H1 (cell line): ENCODE measurements around the gene TTC9. TPM values are rescaled to one million over a fixed set of nuclear protein-coding genes. Genes with fewer than 3 reads are reported as not detected.
A peak's percentile ranks its signal among the peaks of the same experiment; 100 is the strongest.

Experiments used
- CTCF ChIA-PET: fragments of 300-600 bp; sonication (Branson Sonifier 250); formaldehyde crosslinking; loops from one replicate; lab custom pipeline; 2021; ENCODE audit not compliant: partially characterized antibody; lab: Charles Lee
- POLR2A ChIA-PET: fragments of 300-600 bp; sonication (Branson Sonifier 250); formaldehyde crosslinking; loops from one replicate; lab custom pipeline; 2021; ENCODE audit warnings: inconsistent platforms; ENCODE audit not compliant: partially characterized antibody; lab: Charles Lee
- DNase-seq, 2 experiments: peaks; one replicate each; pipeline versions ENCODE4 v3.0.0 to v3.0.0-alpha.2; 2010 to 2022; ENCODE audit warnings: low spot score in 2 of 2, low read depth in 1 of 2, mixed read lengths in 1 of 2
- FAIRE-seq: peaks from 2 replicates; lab custom pipeline; 2011; peaks lifted over from hg19 to GRCh38; lab: Jason Lieb, UNC
- H2AFZ ChIP-seq: 2 replicates; pipeline ENCODE4 v1.8.1; 2012; ENCODE audit warnings: low read length, inconsistent platforms
- H2AK5ac ChIP-seq: 2 replicates; pipeline ENCODE4 v1.6.1; 2013; ENCODE audit warnings: low read depth, low read length
- H2BK120ac ChIP-seq: replicated peaks from 2 replicates; pipeline ENCODE3; 2013; ENCODE audit warnings: low read depth, low read length, inconsistent platforms
- H2BK12ac ChIP-seq: 2 replicates; pipeline ENCODE4 v1.6.1; 2013; ENCODE audit warnings: low read depth, low read length
- H2BK15ac ChIP-seq: 2 replicates; pipeline ENCODE4 v1.6.1; 2013; ENCODE audit warnings: low read length
- H2BK20ac ChIP-seq: 2 replicates; pipeline ENCODE4 v1.6.1; 2013; ENCODE audit warnings: low read length
- H2BK5ac ChIP-seq: 2 replicates; pipeline ENCODE4 v1.6.1; 2013; ENCODE audit warnings: low read depth, low read length
- H3K14ac ChIP-seq: 2 replicates; pipeline ENCODE4 v1.6.1; 2013; ENCODE audit warnings: inconsistent platforms; ENCODE audit not compliant: insufficient read length
- H3K18ac ChIP-seq: 2 replicates; pipeline ENCODE4 v1.6.1; 2013; ENCODE audit warnings: low read length; ENCODE audit errors: extremely low read depth
- H3K23ac ChIP-seq: 2 replicates; pipeline ENCODE4 v1.6.1; 2013; ENCODE audit warnings: inconsistent platforms; ENCODE audit not compliant: insufficient read length
- H3K23me2 ChIP-seq: 2 replicates; pipeline ENCODE4 v1.6.1; 2013; ENCODE audit warnings: low read depth, low read length
- H3K27ac ChIP-seq: 2 replicates; pipeline ENCODE4 v1.6.1; 2011; ENCODE audit warnings: low read depth, low read length, inconsistent platforms
- H3K27me3 ChIP-seq, 4 experiments: replicated peaks in 1 of 4; 1 replicate in 1 of 4; 2 replicates in 3 of 4; pipeline versions ENCODE4 v1.6.1 to v1.8.1; 2011 to 2013; ENCODE audit warnings: low read length in 3 of 4, mild to moderate bottlenecking in 3 of 4, inconsistent platforms in 2 of 4, mixed read lengths in 2 of 4, moderate library complexity in 1 of 4; ENCODE audit not compliant: control insufficient read depth in 3 of 4, insufficient read depth in 3 of 4; ENCODE audit errors: extremely low read depth in 1 of 4
- H3K36me3 ChIP-seq, 4 experiments: 2 replicates each; pipeline versions ENCODE4 v1.6.1 to v1.8.1; 2011 to 2013; ENCODE audit warnings: mild to moderate bottlenecking in 4 of 4, low read length in 3 of 4, moderate library complexity in 2 of 4, control low read depth in 1 of 4, inconsistent platforms in 1 of 4; ENCODE audit not compliant: insufficient read depth in 4 of 4, control insufficient read depth in 2 of 4
- H3K4ac ChIP-seq: replicated peaks from 2 replicates; pipeline ENCODE3; 2013; ENCODE audit warnings: low read length, low read depth, mixed read lengths, inconsistent platforms; ENCODE audit not compliant: insufficient read length
- H3K4me1 ChIP-seq, 4 experiments: replicated peaks in 1 of 4; 1 replicate in 1 of 4; 2 replicates in 3 of 4; pipeline versions ENCODE4 v1.6.1 to v1.8.1; 2011 to 2013; ENCODE audit warnings: low read length in 3 of 4, inconsistent platforms in 2 of 4, mixed read lengths in 1 of 4; ENCODE audit not compliant: insufficient read depth in 4 of 4, control insufficient read depth in 3 of 4
- H3K4me2 ChIP-seq, 2 experiments: 2 replicates each; pipeline versions ENCODE4 v1.6.1 to v1.8.1; 2011 to 2013; ENCODE audit warnings: low read depth in 2 of 2, low read length in 2 of 2, control low read depth in 1 of 2, inconsistent platforms in 1 of 2, mild to moderate bottlenecking in 1 of 2; ENCODE audit not compliant: insufficient read depth in 1 of 2
- H3K4me3 ChIP-seq, 4 experiments: fragments of 200-600, 300-600 bp in 1 of 4; sonication (generic), shearing (Covaris generic), sonication (Bioruptor Twin) in 1 of 4; 2 replicates each; pipeline versions ENCODE4 v1.5.1 to v1.8.1; 2011 to 2016; ENCODE audit warnings: low read length in 4 of 4, low read depth in 3 of 4, control low read depth in 2 of 4, inconsistent platforms in 2 of 4, mild to moderate bottlenecking in 2 of 4, mixed read lengths in 1 of 4, moderate library complexity in 1 of 4; ENCODE audit not compliant: insufficient read depth in 2 of 4; ENCODE audit errors: extremely low read depth in 1 of 4
- H3K56ac ChIP-seq: replicated peaks from 2 replicates; pipeline ENCODE3; 2013; ENCODE audit warnings: low read depth, mild to moderate bottlenecking, mixed read lengths, low read length, inconsistent platforms; ENCODE audit not compliant: insufficient read length
- H3K79me1 ChIP-seq: 2 replicates; pipeline ENCODE4 v1.6.1; 2013; ENCODE audit warnings: low read depth, low read length, control low read depth
- H3K79me2 ChIP-seq, 2 experiments: 2 replicates each; pipeline versions ENCODE4 v1.6.1 to v1.8.1; 2012 to 2013; ENCODE audit warnings: low read length in 2 of 2, mild to moderate bottlenecking in 2 of 2, inconsistent platforms in 1 of 2; ENCODE audit not compliant: insufficient read depth in 2 of 2, control insufficient read depth in 1 of 2
- H3K9ac ChIP-seq, 4 experiments: replicated peaks in 1 of 4; 1 replicate in 1 of 4; 2 replicates in 3 of 4; pipeline versions ENCODE4 v1.6.1 to v1.8.1; 2011 to 2013; ENCODE audit warnings: low read depth in 3 of 4, low read length in 3 of 4, control low read depth in 2 of 4, mild to moderate bottlenecking in 2 of 4, moderate library complexity in 2 of 4, inconsistent platforms in 1 of 4; ENCODE audit errors: extremely low read depth in 1 of 4
- H3K9me3 ChIP-seq, 2 experiments: 2 replicates each; pipeline versions ENCODE4 v1.6.1 to v1.8.1; 2012 to 2013; ENCODE audit warnings: mild to moderate bottlenecking in 2 of 2, moderate library complexity in 2 of 2, control low read depth in 1 of 2, inconsistent platforms in 1 of 2, low read depth in 1 of 2, low read length in 1 of 2, mixed read lengths in 1 of 2; ENCODE audit not compliant: insufficient read depth in 2 of 2
- H4K20me1 ChIP-seq, 2 experiments: replicated peaks in 1 of 2; 2 replicates each; pipeline versions ENCODE3 to v1.8.1; 2011 to 2013; ENCODE audit warnings: inconsistent platforms in 2 of 2, low read length in 2 of 2, mild to moderate bottlenecking in 1 of 2; ENCODE audit not compliant: insufficient read depth in 2 of 2, control insufficient read depth in 1 of 2
- H4K5ac ChIP-seq: 2 replicates; pipeline ENCODE4 v1.6.1; 2013; ENCODE audit warnings: low read length, low read depth, mixed read lengths, inconsistent platforms; ENCODE audit not compliant: insufficient read length
- H4K8ac ChIP-seq: 2 replicates; pipeline ENCODE4 v1.8.0; 2013; ENCODE audit warnings: mild to moderate bottlenecking, moderate library complexity, low read length, inconsistent platforms; ENCODE audit not compliant: insufficient read depth; ENCODE audit errors: extremely low read depth
- H4K91ac ChIP-seq: replicated peaks from 2 replicates; pipeline ENCODE3; 2013; ENCODE audit warnings: low read length, mixed read lengths, inconsistent platforms; ENCODE audit not compliant: insufficient read length
- ATF2 ChIP-seq: IDR thresholded peaks from 2 replicates; pipeline ENCODE4 v1.6.1; 2012; ENCODE audit warnings: low read length, inconsistent platforms
- FOSL1 ChIP-seq: IDR thresholded peaks from 2 replicates; pipeline ENCODE4 v1.6.1; 2011; ENCODE audit warnings: mild to moderate bottlenecking, low read depth, low read length, moderate library complexity; ENCODE audit not compliant: insufficient read depth
- RAD21 ChIP-seq, 2 experiments: IDR thresholded peaks in 1 of 2; conservative IDR thresholded peaks in 1 of 2; 2 replicates each; pipeline ENCODE4 v1.6.1; 2011; ENCODE audit warnings: low read depth in 2 of 2, low read length in 2 of 2, improper control_type of control experiment in 1 of 2, inconsistent platforms in 1 of 2, mild to moderate bottlenecking in 1 of 2, moderate library complexity in 1 of 2
- RNF2 ChIP-seq: fragments of 200-900, 300-1000 bp; sonication (generic); IDR thresholded peaks from 2 replicates; pipeline ENCODE4 v1.7.1; 2016; ENCODE audit warnings: borderline replicate concordance, low read depth, mild to moderate bottlenecking, antibody characterized with exemption, low read length; ENCODE audit not compliant: poor library complexity, severe bottlenecking; ENCODE audit errors: missing control alignments
- SAP30 ChIP-seq: fragments of 300-600 bp; sonication (generic); IDR thresholded peaks from 2 replicates; pipeline ENCODE4 v1.7.1; 2012; ENCODE audit warnings: low read length, moderate library complexity, mild to moderate bottlenecking, inconsistent platforms; ENCODE audit not compliant: insufficient read depth, insufficient replicate concordance
- TCF12 ChIP-seq: IDR thresholded peaks from 2 replicates; pipeline ENCODE4 v1.6.1; 2011; ENCODE audit warnings: low read depth, mild to moderate bottlenecking, low read length
- WGBS, 2 experiments: shearing (Covaris generic) in 1 of 2; methylation state at CpG; one replicate each; pipeline versions ENCODE4 v1.1.6 to v1.1.7; 2013 to 2015; ENCODE audit warnings: low lambda C conversion rate in 2 of 2, mixed read lengths in 2 of 2, inconsistent platforms in 1 of 2, low coverage in 1 of 2, missing lambda C conversion rate in 1 of 2; ENCODE audit not compliant: insufficient replicate concordance in 2 of 2, insufficient coverage in 1 of 2, insufficient read length in 1 of 2; ENCODE audit errors: extremely low coverage in 1 of 2, missing lambda C conversion rate in 1 of 2; 5-methylcytosine and 5-hydroxymethylcytosine counted together
- polyA plus RNA-seq, 7 experiments: library from polyadenylated mRNA; depleted of rRNA in 3 of 7; stranded (reverse) in 5 of 7; unstranded in 2 of 7; fragments of >200 nt in 5 of 7; fragments of 200-250 nt in 2 of 7; gene quantifications; 1 replicate in 5 of 7; 2 replicates in 1 of 7; 4 replicates in 1 of 7; pipeline versions ENCODE4 v1.2.1 to v1.2.3, GENCODE V29; 2011 to 2013; ENCODE audit warnings: missing spikeins in 2 of 7, mixed read lengths in 2 of 7
- total RNA-seq: library from RNA; stranded (reverse); fragmentation: NEBNext Ultra II Directional; extraction: Animal tissue kit (Norgen Biotek cat#: 25700); gene quantifications from 2 replicates; pipeline ENCODE4 v1.2.1, GENCODE V29; 2021
- TF ChIP-seq, protein P1 (sequence below): IDR thresholded peaks from 2 replicates; pipeline ENCODE4 v1.6.1; 2011; ENCODE audit warnings: low read depth, mild to moderate bottlenecking, low read length; ENCODE audit not compliant: insufficient read depth

Gene TTC9
- total and polyA plus RNA-seq, 2 of the 8 experiments (the other 6 are each of a cell fraction or from before 2014, with no cell fraction given): 21.0 to 29.5 TPM

- Histone ChIP-seq H3K79me2 (no peaks in the 10 kb centered on the region), H4K91ac (peak overlapping the region; percentile 70), H3K79me1 (no peaks in the 10 kb centered on the region), H3K18ac (peak overlapping the region; percentile 40; the same call in 1 of the 2 replicates), H3K9ac (no peak overlapping the region), H3K4me2 (peak overlapping the region in 1 of 2 experiments; percentile 23; a peak in 1 of 4 replicates), H2BK12ac (peak overlapping the region; percentile 77; the same call in 1 of the 2 replicates), H3K56ac (no peak overlapping the region), H3K4me3 (peak overlapping the region in 1 of 4 experiments; percentile 6; a peak in 1 of 8 replicates), H2AFZ (no peak overlapping the region), H3K14ac (no peak overlapping the region), H2AK5ac (no peak overlapping the region), H3K23ac (no peak overlapping the region), H2BK20ac (peak overlapping the region; percentile 74; the same call in 1 of the 2 replicates), H3K36me3 (no peaks in the 10 kb centered on the region), H3K4me1 (peaks cover 2 to 13% (median 9%) of the 10 kb centered on the region in 4 experiments; a peak in 6 of 7 replicates), H2BK120ac (no peak overlapping the region), H3K9me3 (no peaks in the 10 kb centered on the region), H3K27me3 (no peaks in the 10 kb centered on the region), H4K5ac (no peak overlapping the region), H3K23me2 (peaks cover 3% of the 10 kb centered on the region; the same call in 1 of the 2 replicates), H4K8ac (no peak overlapping the region), H3K27ac (no peak overlapping the region), H2BK15ac (no peak overlapping the region; the same call in 1 of the 2 replicates), H2BK5ac (peak overlapping the region; percentile 9; the same call in 1 of the 2 replicates), H3K4ac (no peak overlapping the region), H4K20me1 (no peaks in the 10 kb centered on the region)
- DNase-seq (no peak), FAIRE-seq (peak; percentile 78)
- ChIA-PET CTCF (interaction anchor here (0.7 to 2.4 kb wide), 6 partner anchors 8 to 28 kb away, joined by 3 to 6 read pairs (median 4); no protein-coding TSS in a partner anchor), POLR2A (interaction anchor here (3.3 kb wide), 1 partner anchor 23 kb away, joined by 25 read pairs; no protein-coding TSS in a partner anchor)
- 79% methylated on average over 7 of the region's 7 CpGs; no CpG with 5 or more reads in 1 of the 2 experiments for WGBS, 2 experiments
- TF ChIP-seq SAP30 (no peak), FOSL1 (no peak), ATF2 (no peak), RAD21 (IDR thresholded peaks at IDR 0.05 in 1 of 2, conservative IDR thresholded peaks at IDR 0.05 in 1 of 2; ENCODE audit: low read depth in 2 of 2, low read length in 2 of 2) (peak; percentile 6 to 34; a peak in 1 of 4 replicates), RNF2 (no peak), TCF12 (peak; percentile 84; the same call in 1 of the 2 replicates)
- TF ChIP-seq, protein P1, sequence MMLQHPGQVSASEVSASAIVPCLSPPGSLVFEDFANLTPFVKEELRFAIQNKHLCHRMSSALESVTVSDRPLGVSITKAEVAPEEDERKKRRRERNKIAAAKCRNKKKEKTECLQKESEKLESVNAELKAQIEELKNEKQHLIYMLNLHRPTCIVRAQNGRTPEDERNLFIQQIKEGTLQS: no peak
Measured at GRCh38 chr14:70685474-70686197, 43.9 kb downstream of the TTC9 start.
